WTC11 (cell line): ENCODE measurements around the gene PMAIP1. TPM values are rescaled to one million over a fixed set of nuclear protein-coding genes. Genes with fewer than 3 reads are reported as not detected.

Experiments used
- ATAC-seq: fragments of 200-7000 bp; cut with Tn5 transposase; 2 replicates; pipeline ENCODE4 v1.10.0; 2021; ENCODE audit warnings: mild to moderate bottlenecking, moderate library complexity
- CTCF ChIA-PET: fragments of 300-600 bp; sonication (Branson Sonifier 250); formaldehyde crosslinking; loops from one replicate; lab custom pipeline; 2021; ENCODE audit warnings: antibody characterized with exemption; lab: Charles Lee
- POLR2A ChIA-PET: fragments of 350-600 bp; sonication (Branson Sonifier 250); formaldehyde crosslinking; loops from one replicate; lab custom pipeline; 2021; ENCODE audit warnings: antibody characterized with exemption; lab: Charles Lee
- DNase-seq: peaks from one replicate; pipeline ENCODE4 v3.0.0; 2021; ENCODE audit warnings: low spot score
- H3K27ac Mint-ChIP-seq: 2 replicates; pipeline ENCODE4 v1.8.0; 2021; ENCODE audit warnings: mixed read lengths
- H3K27me3 Mint-ChIP-seq: 2 replicates; pipeline ENCODE4 v1.8.0; 2021; ENCODE audit warnings: low read depth, mild to moderate bottlenecking, moderate library complexity, mixed read lengths
- H3K36me3 Mint-ChIP-seq: 2 replicates; pipeline ENCODE4 v1.8.0; 2021; ENCODE audit warnings: mixed read lengths
- H3K4me1 Mint-ChIP-seq: 2 replicates; pipeline ENCODE4 v1.8.0; 2022; ENCODE audit warnings: mixed read lengths
- H3K4me3 Mint-ChIP-seq: 2 replicates; pipeline ENCODE4 v1.8.0; 2021; ENCODE audit warnings: mild to moderate bottlenecking, moderate library complexity, mixed read lengths
- H3K9me3 Mint-ChIP-seq: 2 replicates; pipeline ENCODE4 v1.8.0; 2021; ENCODE audit warnings: mixed read lengths
- AFF4 ChIP-seq: sonication (generic); formaldehyde crosslinking; IDR thresholded peaks from 2 replicates; pipeline ENCODE4 v1.8.1; 2023; ENCODE audit warnings: mild to moderate bottlenecking, missing genetic modification reagents, borderline replicate concordance
- ATF6 ChIP-seq: sonication (generic); formaldehyde crosslinking; IDR thresholded peaks from 2 replicates; pipeline ENCODE4 v1.8.1; 2023; ENCODE audit warnings: mild to moderate bottlenecking, missing genetic modification reagents
- CDX4 ChIP-seq: fragments of 250-450 bp; sonication (Bioruptor Pico); IDR thresholded peaks from 2 replicates; pipeline ENCODE4 v1.9.0; 2021; ENCODE audit warnings: moderate library complexity, mild to moderate bottlenecking, inconsistent platforms, borderline replicate concordance
- CTCF ChIP-seq: fragments of 200-600 bp; IDR thresholded peaks from 2 replicates; pipeline ENCODE4 v1.8.0; 2022; ENCODE audit warnings: antibody characterized with exemption
- HMGXB4 ChIP-seq: sonication (generic); formaldehyde crosslinking; IDR thresholded peaks from 2 replicates; pipeline ENCODE4 v1.8.1; 2023; ENCODE audit warnings: mild to moderate bottlenecking, moderate library complexity, missing genetic modification reagents
- ZNF121 ChIP-seq: sonication (generic); formaldehyde crosslinking; IDR thresholded peaks from 2 replicates; pipeline ENCODE4 v1.8.0; 2023; ENCODE audit warnings: missing genetic modification reagents
- ZNF416 ChIP-seq: fragments of 250-450 bp; sonication (Bioruptor Pico); IDR thresholded peaks from 2 replicates; pipeline ENCODE4 v1.9.0; 2021; ENCODE audit warnings: mild to moderate bottlenecking, inconsistent platforms
- ZNF425 ChIP-seq: fragments of 250-450 bp; sonication (Bioruptor Pico); conservative IDR thresholded peaks from 2 replicates; pipeline ENCODE4 v1.9.0; 2021; ENCODE audit warnings: mild to moderate bottlenecking
- ZSCAN18 ChIP-seq: fragments of 250-450 bp; sonication (Bioruptor Pico); IDR thresholded peaks from 2 replicates; pipeline ENCODE4 v2.1.2; 2022; ENCODE audit warnings: mild to moderate bottlenecking, moderate library complexity
- total RNA-seq: library from RNA; stranded (reverse); gene quantifications from 3 replicates; pipeline ENCODE4 v1.2.3, GENCODE V29; 2021

PMAIP1 gene
- total RNA-seq, 1 experiment from 2014 or later = 152 TPM

- TF ChIP-seq ATF6 (CRISPR knock-in tag) = no peak
- no peak for TF ChIP-seq AFF4 (CRISPR knock-in tag)
- no peak for TF ChIP-seq ZNF416 (CRISPR knock-in tag)
- TF ChIP-seq ZSCAN18 = no peak
- TF ChIP-seq HMGXB4 (CRISPR knock-in tag) = no peak
Observed at GRCh38 chr18:59923539-59924196, 23.9 kb downstream of the PMAIP1 start (continued).

GRCh38 chr18:59926131-59926530 lies 26.3 kb downstream of the PMAIP1 start:
- Mint-ChIP-seq H3K36me3 (no peaks in the 10 kb centered on the region), H3K4me3 (no peak overlapping the region), H3K27ac (no peak overlapping the region), H3K27me3 (no peaks in the 10 kb centered on the region), H3K9me3 (no peaks in the 10 kb centered on the region), H3K4me1 (no peaks in the 10 kb centered on the region)
- DNase-seq (no peak), ATAC-seq (no peak)
- TF ChIP-seq ZNF121 (CRISPR knock-in tag) = peak; percentile 67; the same call in 1 of the 2 replicates
- no peak for TF ChIP-seq CTCF
- POLR2A ChIA-PET = interaction anchor here (0.7 kb wide), 1 partner anchor 68 kb away, joined by 3 read pairs; no protein-coding TSS in a partner anchor
- CTCF ChIA-PET = no interaction called here

GRCh38 chr18:59927246-59927825 lies 27.5 kb downstream of the PMAIP1 start:
- H3K27me3 Mint-ChIP-seq = no peaks in the 10 kb centered on the region
- H3K9me3 Mint-ChIP-seq = no peaks in the 10 kb centered on the region
- no peak overlapping the region for H3K4me3 Mint-ChIP-seq
- TF ChIP-seq AFF4 (CRISPR knock-in tag) (no peak), ZNF425 (CRISPR knock-in tag) (no peak), CDX4 (CRISPR knock-in tag) (no peak)
- TF ChIP-seq, all 79 proteins: peak for 0
- Mint-ChIP-seq H3K27ac (no peak overlapping the region), H3K4me1 (no peaks in the 10 kb centered on the region), H3K36me3 (no peaks in the 10 kb centered on the region)
- ChIA-PET POLR2A (no interaction called here), CTCF (no interaction called here)
- ATAC-seq = no peak
- no peak for DNase-seq
